GM19438 (cell line): Measurements from ENCODE around the gene EVI2B.
"Not testable (repeated sequence)": the region's sequence is repeated elsewhere in the genome, so short reads cannot be mapped to it uniquely, and the experiment has no call there.

Source experiments
- ATAC-seq: cut with Tn5 transposase; IDR thresholded peaks from one replicate; pipeline ENCODE4 v1.9.1; 2021; ENCODE audit warnings: low read depth; ENCODE audit not compliant: unreplicated experiment

The EVI2B gene

GRCh38 chr17:31311526-31311925 is 2.3 kb downstream of the EVI2B start:
- no peak for ATAC-seq

- ATAC-seq = no peak
Observed at GRCh38 chr17:31310886-31311285, 3.0 kb downstream of the EVI2B start.

GRCh38 chr17:31310260-31310659 is 3.6 kb downstream of the EVI2B start:
- no peak for ATAC-seq

GRCh38 chr17:31309556-31309955 is 4.3 kb downstream of the EVI2B start:
- ATAC-seq = no peak

- no peak for ATAC-seq
Observed at GRCh38 chr17:31308372-31309334, 5.2 kb downstream of the EVI2B start.

GRCh38 chr17:31307640-31308039 is 6.2 kb downstream of the EVI2B start:
- no peak for ATAC-seq

GRCh38 chr17:31299624-31300023 is 14.2 kb downstream of the EVI2B start:
- no peak for ATAC-seq

- no peak for ATAC-seq
Observed at GRCh38 chr17:31297090-31297489, 16.8 kb downstream of the EVI2B start, which contains the start of gene OMG. TSS of gene OMG (minus strand) at chr17:31297239. CDS start at chr17:31296331, 908 bp downstream.

GRCh38 chr17:31296142-31296541 is 17.7 kb downstream of the EVI2B start:
- no peak for ATAC-seq

GRCh38 chr17:31295489-31295871 is 18.4 kb downstream of the EVI2B start:
- ATAC-seq = no peak

GRCh38 chr17:31294820-31295488 is 18.9 kb downstream of the EVI2B start:
- ATAC-seq = no peak

GRCh38 chr17:31294231-31294630 is 19.6 kb downstream of the EVI2B start:
- no peak for ATAC-seq

GRCh38 chr17:31293581-31293980 is 20.3 kb downstream of the EVI2B start:
- no peak for ATAC-seq

GRCh38 chr17:31291820-31292219 is 22.0 kb downstream of the EVI2B start:
- ATAC-seq = no peak

- no peak for ATAC-seq
Observed at GRCh38 chr17:31289790-31290189, 24.1 kb downstream of the EVI2B start.

- not testable (repeated sequence) for ATAC-seq
Observed at GRCh38 chr17:31287932-31288331, 25.9 kb downstream of the EVI2B start.

- ATAC-seq = no peak
Observed at GRCh38 chr17:31286587-31286986, 27.3 kb downstream of the EVI2B start.

GRCh38 chr17:31283841-31284240 is 30.0 kb downstream of the EVI2B start:
- ATAC-seq = no peak

- ATAC-seq = no peak
Observed at GRCh38 chr17:31281061-31281460, 32.8 kb downstream of the EVI2B start.

- ATAC-seq = no peak
Observed at GRCh38 chr17:31279401-31279800, 34.5 kb downstream of the EVI2B start.

GRCh38 chr17:31275116-31275515 is 38.7 kb downstream of the EVI2B start:
- ATAC-seq = no peak

- ATAC-seq = no peak
Observed at GRCh38 chr17:31274252-31274651, 39.6 kb downstream of the EVI2B start.
